ENCODE measurements around the gene TMEM43.

- TF ChIP-seq CTCF (conservative IDR thresholded peaks at IDR 0.05 in 1 of 2, IDR thresholded peaks at IDR 0.05 in 1 of 2; ENCODE audit: extremely low read depth in 1 of 2, insufficient read depth in 1 of 2, low read depth in 1 of 2, low read length in 2 of 2) (no peak), EZH2 (IDR thresholded peaks at IDR 0.05; ENCODE audit: borderline replicate concordance, low read length) (no peak)
Measured at GRCh38 chr3:14126017-14126886, 1.4 kb downstream of the TMEM43 start.
